GM12878 (cell line): ENCODE results near the gene IMP3. TPM values are rescaled to one million over a fixed set of nuclear protein-coding genes. Genes with fewer than 3 reads are reported as not detected.

ENCODE experiments used
- ATAC-seq: fragments of 200-7000 bp; cut with Tn5 transposase; 3 replicates; pipeline ENCODE4 v1.9.1; 2020; ENCODE audit warnings: mild to moderate bottlenecking, moderate library complexity
- BruUV-seq: library from RNA; stranded (reverse); fragments of 400-500 nt; replicated peaks from 2 replicates; lab custom pipeline; 2021; lab: Mats Ljungman, UMichigan
- CTCF ChIA-PET: fragments of 300-600 bp; sonication (Branson Sonifier 250); formaldehyde crosslinking; extraction: SDS; loops from one replicate; lab custom pipeline; 2021; ENCODE audit warnings: inconsistent platforms; lab: Yijun Ruan, JAX
- POLR2A ChIA-PET: fragments of 350-600 bp; formaldehyde crosslinking; extraction: SDS; loops from one replicate; lab custom pipeline; 2021; ENCODE audit warnings: inconsistent platforms; lab: Charles Lee
- RAD21 ChIA-PET: fragments of 300-600 bp; sonication (Branson Sonifier 250); formaldehyde crosslinking; loops from one replicate; lab custom pipeline; 2023; ENCODE audit warnings: antibody characterized with exemption; ENCODE audit not compliant: unreplicated experiment; lab: Charles Lee
- SMC1A ChIA-PET: fragments of 300-600 bp; sonication (Branson Sonifier 250); formaldehyde crosslinking; loops from one replicate; lab custom pipeline; 2023; ENCODE audit not compliant: unreplicated experiment, uncharacterized antibody; lab: Charles Lee
- DNase-seq: peaks from one replicate; pipeline ENCODE4 v3.0.0-alpha.2; 2011; ENCODE audit warnings: low read depth, low spot score
- FAIRE-seq: peaks from 3 replicates; lab custom pipeline; 2011; peaks lifted over from hg19 to GRCh38; lab: Jason Lieb, UNC
- H2AFZ ChIP-seq: 2 replicates; pipeline ENCODE4 v1.6.0; 2011; ENCODE audit warnings: low read depth, low read length, control low read depth; ENCODE audit not compliant: control insufficient read depth
- H3K27ac ChIP-seq: 2 replicates; pipeline ENCODE4 v1.5.1; 2011; ENCODE audit warnings: control low read depth; ENCODE audit not compliant: control insufficient read depth, insufficient read depth
- H3K27me3 ChIP-seq, 2 experiments: replicated peaks in 1 of 2; 2 replicates each; pipeline versions ENCODE4 v1.6.0 to v1.6.1; 2011; ENCODE audit warnings: low read length in 1 of 2; ENCODE audit not compliant: control insufficient read depth in 2 of 2, insufficient read depth in 2 of 2
- H3K36me3 ChIP-seq, 2 experiments: 2 replicates each; pipeline ENCODE4 v1.5.1; 2011; ENCODE audit warnings: low read length in 1 of 2; ENCODE audit not compliant: control insufficient read depth in 2 of 2, insufficient read depth in 2 of 2
- H3K4me1 ChIP-seq: 2 replicates; pipeline ENCODE4 v1.6.1; 2011; ENCODE audit warnings: mild to moderate bottlenecking, low read length, moderate library complexity, mixed read lengths; ENCODE audit not compliant: control insufficient read depth, insufficient read depth
- H3K4me2 ChIP-seq: 2 replicates; pipeline ENCODE4 v1.6.0; 2011; ENCODE audit warnings: control low read depth; ENCODE audit not compliant: control insufficient read depth, insufficient read depth
- H3K4me3 ChIP-seq: fragments of 200-600 bp; sonication (generic); 2 replicates; pipeline ENCODE4 v1.5.1; 2016
- H3K79me2 ChIP-seq: 2 replicates; pipeline ENCODE4 v1.6.0; 2011; ENCODE audit warnings: low read length; ENCODE audit not compliant: control insufficient read depth, insufficient read depth
- H3K9ac ChIP-seq: 2 replicates; pipeline ENCODE4 v1.8.0; 2011; ENCODE audit warnings: low read length, control low read depth, mixed read lengths; ENCODE audit not compliant: control insufficient read depth, insufficient read depth
- H3K9me3 ChIP-seq: replicated peaks from 3 replicates; pipeline ENCODE4 v1.5.1; 2011; ENCODE audit warnings: mild to moderate bottlenecking, low read length; ENCODE audit not compliant: control insufficient read depth, insufficient read depth
- H4K20me1 ChIP-seq: 2 replicates; pipeline ENCODE4 v1.6.0; 2011; ENCODE audit not compliant: control insufficient read depth, insufficient read depth
- BMI1 ChIP-seq: fragments of 450-650 bp; IDR thresholded peaks from 2 replicates; pipeline ENCODE4 v1.6.1; 2016; ENCODE audit warnings: mild to moderate bottlenecking, moderate library complexity, borderline replicate concordance
- EED ChIP-seq: sonication (generic); IDR thresholded peaks from 2 replicates; pipeline ENCODE4 v1.6.1; 2016; ENCODE audit warnings: antibody characterized with exemption, low read depth
- FOS ChIP-seq: IDR thresholded peaks from 3 replicates; pipeline ENCODE4 v1.6.1; 2011; ENCODE audit warnings: borderline replicate concordance; ENCODE audit not compliant: insufficient read length; ENCODE audit errors: extremely low read depth
- FOXK2 ChIP-seq: fragments of 450-650 bp; IDR thresholded peaks from 2 replicates; pipeline ENCODE4 v1.6.1; 2017; ENCODE audit warnings: mild to moderate bottlenecking, moderate library complexity
- IKZF1 ChIP-seq: fragments of 450-650 bp; conservative IDR thresholded peaks from 2 replicates; pipeline ENCODE4 v1.6.1; 2017; ENCODE audit warnings: antibody characterized with exemption, mild to moderate bottlenecking
- IRF4 ChIP-seq: IDR thresholded peaks from 2 replicates; pipeline ENCODE4 v1.6.1; 2011; ENCODE audit warnings: low read depth, low read length
- JUND ChIP-seq: IDR thresholded peaks from 2 replicates; pipeline ENCODE4 v1.6.1; 2012; ENCODE audit warnings: low read depth, mild to moderate bottlenecking, low read length, improper control_type of control experiment, moderate library complexity
- NFYB ChIP-seq: IDR thresholded peaks from 2 replicates; pipeline ENCODE4 v1.6.1; 2011; ENCODE audit warnings: low read depth, mild to moderate bottlenecking, low read length, improper control_type of control experiment, moderate library complexity; ENCODE audit not compliant: insufficient read depth
- PAX8 ChIP-seq: fragments of 450-650 bp; IDR thresholded peaks from 2 replicates; pipeline ENCODE4 v1.6.1; 2017; ENCODE audit warnings: mild to moderate bottlenecking, moderate library complexity
- SIN3A ChIP-seq: IDR thresholded peaks from 2 replicates; pipeline ENCODE4 v1.6.1; 2012; ENCODE audit warnings: low read depth, low read length, improper control_type of control experiment
- STAT1 ChIP-seq: fragments of 450-650 bp; conservative IDR thresholded peaks from 2 replicates; pipeline ENCODE4 v1.6.1; 2014; ENCODE audit warnings: antibody characterized with exemption, mild to moderate bottlenecking
- ZNF207 ChIP-seq: fragments of 450-650 bp; IDR thresholded peaks from 2 replicates; pipeline ENCODE4 v1.6.1; 2014; ENCODE audit warnings: antibody characterized with exemption, mild to moderate bottlenecking, borderline replicate concordance
- WGBS: methylation state at CpG from one replicate; pipeline ENCODE4 v1.1.6; 2016; ENCODE audit warnings: low lambda C conversion rate; ENCODE audit not compliant: insufficient replicate concordance, insufficient coverage; ENCODE audit errors: missing lambda C conversion rate; 5-methylcytosine and 5-hydroxymethylcytosine counted together
- in situ Hi-C: fragments of 300-500 bp; cut with MboI; formaldehyde crosslinking; loops from 9 replicates; pipeline ENCODE4 v1.14.3; 2018; ENCODE audit warnings: mixed read lengths
- intact Hi-C: fragments of 100-400 bp; cut with micrococcal nuclease; formaldehyde crosslinking; loops from one replicate; pipeline ENCODE4 v1.14.2; 2022; ENCODE audit not compliant: unreplicated experiment
- polyA plus RNA-seq, 11 experiments: library from polyadenylated mRNA; depleted of rRNA in 4 of 11; unstranded in 6 of 11; stranded (reverse) in 5 of 11; fragments of >200 nt; fragmentation: Nextera tagmentation in 4 of 11; fragmentation: Illumina TruSeq in 1 of 11; extraction: Ambion mirVana in 4 of 11; extraction: Trizol in 1 of 11; gene quantifications; 1 replicate in 1 of 11; 2 replicates in 10 of 11; pipeline versions ENCODE4 v1.2.1 to v1.2.3, GENCODE V29; 2011 to 2016; ENCODE audit warnings: inconsistent platforms in 2 of 11, missing spikeins in 2 of 11, low read depth in 1 of 11
- total RNA-seq, 4 experiments: library from RNA; depleted of rRNA in 3 of 4; stranded (reverse); fragments of >200 nt in 3 of 4; fragmentation: Illumina TruSeq in 1 of 4; extraction: Trizol in 1 of 4; gene quantifications; 2 replicates each; pipeline versions ENCODE4 v1.2.1 to v1.2.3, GENCODE V29; 2013 to 2021
- TF ChIP-seq, protein P1 (sequence below): fragments of 450-650 bp; IDR thresholded peaks from 2 replicates; pipeline ENCODE4 v1.6.1; 2017; ENCODE audit warnings: mild to moderate bottlenecking, moderate library complexity
- TF ChIP-seq, protein P2 (sequence below), 3 experiments: IDR thresholded peaks in 2 of 3; conservative IDR thresholded peaks in 1 of 3; 2 replicates each; pipeline ENCODE4 v1.5.1; 2011; ENCODE audit warnings: low read depth in 3 of 3, low read length in 3 of 3, mild to moderate bottlenecking in 3 of 3, control low read depth in 2 of 3, moderate library complexity in 2 of 3, inconsistent platforms in 1 of 3, mixed read lengths in 1 of 3; ENCODE audit not compliant: control insufficient read depth in 2 of 3, insufficient read depth in 1 of 3; ENCODE audit errors: extremely low read depth in 1 of 3

The IMP3 gene
- total and polyA plus RNA-seq, 10 of the 15 experiments (the other 5 are each of a cell fraction or from before 2014, with no cell fraction given), result 13.3 to 208 (median 85.2) TPM

DNA sequence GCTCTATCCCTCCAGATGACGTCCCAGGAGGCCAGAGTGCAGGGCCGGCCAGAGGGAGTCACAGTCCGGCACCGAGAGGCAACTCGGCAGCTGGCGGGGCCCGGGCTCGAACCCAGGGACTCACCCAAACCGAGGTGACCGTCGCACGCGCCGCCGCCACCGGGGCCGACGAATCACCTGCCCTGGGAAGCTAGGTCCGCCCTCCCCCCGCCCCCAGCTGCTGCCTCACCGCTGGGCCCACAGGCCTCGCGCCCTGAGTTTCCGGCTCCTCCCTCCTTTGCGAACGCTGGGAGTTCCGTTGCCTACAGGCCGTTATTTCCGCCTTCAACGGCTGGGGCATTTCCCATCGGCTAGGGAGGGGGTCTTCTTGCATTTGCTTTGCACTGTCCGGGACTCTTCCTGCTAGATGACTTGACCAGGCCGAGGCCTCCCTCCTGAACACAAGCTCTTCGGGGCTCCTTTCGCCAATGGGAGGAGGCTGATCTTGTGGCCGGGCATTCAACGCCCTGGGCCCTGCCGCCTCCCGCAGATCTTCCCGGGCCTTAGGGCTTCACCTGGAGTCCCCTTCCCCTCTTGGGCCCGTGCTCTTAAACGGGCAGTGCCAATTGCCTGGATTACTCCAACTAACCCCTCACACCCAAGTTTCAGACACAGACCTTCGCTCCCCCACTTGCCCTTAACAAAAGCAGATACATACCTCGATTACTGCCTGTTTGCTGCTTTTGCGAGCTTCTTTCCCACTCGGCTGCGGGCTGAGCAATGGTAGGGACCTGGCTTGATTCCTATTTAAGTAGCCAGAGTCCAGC, 14.3 kb downstream of the IMP3 start, which contains the start of gene SNUPN:
Gene SNUPN (minus strand): TSS at position 184 of the 806 bp plus-strand sequence. CDS start 4,674 bp downstream, outside the sequence.
- 4% methylated on average over 47 of the region's 47 CpGs for WGBS
- H3K27me3 ChIP-seq, result no peaks in the 10 kb centered on the region
- FAIRE-seq, result peak; percentile 87
- CTCF ChIA-PET, result interaction anchor here (0.5 to 5.0 kb wide), 14 partner anchors 11 to 1186 kb away, joined by 3 to 39 read pairs (median 3); partner anchors contain the start of genes IMP3, MAN2C1, PTPN9 and SNX33
- H4K20me1 ChIP-seq, result no peaks in the 10 kb centered on the region
- POLR2A ChIA-PET, result interaction anchor here (0.6 to 3.1 kb wide), 11 partner anchors 11 to 258 kb away, joined by 3 to 40 read pairs (median 9); partner anchors contain the start of genes IMP3, MAN2C1, PTPN9 and SNX33
- H3K27ac ChIP-seq, result peak within 1 kb of the TSS; percentile 98
- RAD21 ChIA-PET, result interaction anchor here (0.6 to 2.5 kb wide), 21 partner anchors 9 to 278 kb away, joined by 3 to 31 read pairs (median 4); partner anchors contain the start of genes FBXO22, IMP3, MAN2C1 and PTPN9
- peak within 1 kb of the TSS; percentile 99 for H3K9ac ChIP-seq
- in situ Hi-C loops (no loop called here), intact Hi-C loops (loop anchor here (1.0 to 5.0 kb wide), 3 partner anchors 15 to 175 kb away; partner anchors contain the start of genes IMP3, PTPN9 and SIN3A)
- H3K4me3 ChIP-seq, result peak within 1 kb of the TSS; percentile 81
- TSS peak; percentile 97 for BruUV-seq
- peak within 1 kb of the TSS; percentile 96 for H3K4me2 ChIP-seq
- peak; percentile 87 for DNase-seq
- SMC1A ChIA-PET, result interaction anchor here (0.8 to 2.3 kb wide), 8 partner anchors 11 to 257 kb away, joined by 3 to 21 read pairs (median 6); partner anchors contain the start of genes IMP3, MAN2C1 and SIN3A
- ATAC-seq, result peak; percentile 91
- H3K9me3 ChIP-seq, result no peaks in the 10 kb centered on the region
- peak within 1 kb of the TSS; percentile 91 for H2AFZ ChIP-seq
- peaks cover 8% of the 10 kb centered on the region for H3K79me2 ChIP-seq
- no peaks in the 10 kb centered on the region for H3K36me3 ChIP-seq
- H3K4me1 ChIP-seq, result peaks cover 6% of the 10 kb centered on the region
- TF ChIP-seq, protein P1, sequence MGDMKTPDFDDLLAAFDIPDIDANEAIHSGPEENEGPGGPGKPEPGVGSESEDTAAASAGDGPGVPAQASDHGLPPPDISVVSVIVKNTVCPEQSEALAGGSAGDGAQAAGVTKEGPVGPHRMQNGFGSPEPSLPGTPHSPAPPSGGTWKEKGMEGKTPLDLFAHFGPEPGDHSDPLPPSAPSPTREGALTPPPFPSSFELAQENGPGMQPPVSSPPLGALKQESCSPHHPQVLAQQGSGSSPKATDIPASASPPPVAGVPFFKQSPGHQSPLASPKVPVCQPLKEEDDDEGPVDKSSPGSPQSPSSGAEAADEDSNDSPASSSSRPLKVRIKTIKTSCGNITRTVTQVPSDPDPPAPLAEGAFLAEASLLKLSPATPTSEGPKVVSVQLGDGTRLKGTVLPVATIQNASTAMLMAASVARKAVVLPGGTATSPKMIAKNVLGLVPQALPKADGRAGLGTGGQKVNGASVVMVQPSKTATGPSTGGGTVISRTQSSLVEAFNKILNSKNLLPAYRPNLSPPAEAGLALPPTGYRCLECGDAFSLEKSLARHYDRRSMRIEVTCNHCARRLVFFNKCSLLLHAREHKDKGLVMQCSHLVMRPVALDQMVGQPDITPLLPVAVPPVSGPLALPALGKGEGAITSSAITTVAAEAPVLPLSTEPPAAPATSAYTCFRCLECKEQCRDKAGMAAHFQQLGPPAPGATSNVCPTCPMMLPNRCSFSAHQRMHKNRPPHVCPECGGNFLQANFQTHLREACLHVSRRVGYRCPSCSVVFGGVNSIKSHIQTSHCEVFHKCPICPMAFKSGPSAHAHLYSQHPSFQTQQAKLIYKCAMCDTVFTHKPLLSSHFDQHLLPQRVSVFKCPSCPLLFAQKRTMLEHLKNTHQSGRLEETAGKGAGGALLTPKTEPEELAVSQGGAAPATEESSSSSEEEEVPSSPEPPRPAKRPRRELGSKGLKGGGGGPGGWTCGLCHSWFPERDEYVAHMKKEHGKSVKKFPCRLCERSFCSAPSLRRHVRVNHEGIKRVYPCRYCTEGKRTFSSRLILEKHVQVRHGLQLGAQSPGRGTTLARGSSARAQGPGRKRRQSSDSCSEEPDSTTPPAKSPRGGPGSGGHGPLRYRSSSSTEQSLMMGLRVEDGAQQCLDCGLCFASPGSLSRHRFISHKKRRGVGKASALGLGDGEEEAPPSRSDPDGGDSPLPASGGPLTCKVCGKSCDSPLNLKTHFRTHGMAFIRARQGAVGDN, result peak; percentile 76
- TF ChIP-seq, protein P2, sequence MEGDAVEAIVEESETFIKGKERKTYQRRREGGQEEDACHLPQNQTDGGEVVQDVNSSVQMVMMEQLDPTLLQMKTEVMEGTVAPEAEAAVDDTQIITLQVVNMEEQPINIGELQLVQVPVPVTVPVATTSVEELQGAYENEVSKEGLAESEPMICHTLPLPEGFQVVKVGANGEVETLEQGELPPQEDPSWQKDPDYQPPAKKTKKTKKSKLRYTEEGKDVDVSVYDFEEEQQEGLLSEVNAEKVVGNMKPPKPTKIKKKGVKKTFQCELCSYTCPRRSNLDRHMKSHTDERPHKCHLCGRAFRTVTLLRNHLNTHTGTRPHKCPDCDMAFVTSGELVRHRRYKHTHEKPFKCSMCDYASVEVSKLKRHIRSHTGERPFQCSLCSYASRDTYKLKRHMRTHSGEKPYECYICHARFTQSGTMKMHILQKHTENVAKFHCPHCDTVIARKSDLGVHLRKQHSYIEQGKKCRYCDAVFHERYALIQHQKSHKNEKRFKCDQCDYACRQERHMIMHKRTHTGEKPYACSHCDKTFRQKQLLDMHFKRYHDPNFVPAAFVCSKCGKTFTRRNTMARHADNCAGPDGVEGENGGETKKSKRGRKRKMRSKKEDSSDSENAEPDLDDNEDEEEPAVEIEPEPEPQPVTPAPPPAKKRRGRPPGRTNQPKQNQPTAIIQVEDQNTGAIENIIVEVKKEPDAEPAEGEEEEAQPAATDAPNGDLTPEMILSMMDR (IDR thresholded peaks at IDR 0.05 in 2 of 3, conservative IDR thresholded peaks at IDR 0.05 in 1 of 3; ENCODE audit: control insufficient read depth in 2 of 3, extremely low read depth in 1 of 3, insufficient read depth in 1 of 3, low read depth in 3 of 3, low read length in 3 of 3), result no peak
- TF ChIP-seq NFYB (peak; percentile 66; the same call in 1 of the 2 replicates), BMI1 (no peak), FOS (no peak), IKZF1 (peak; percentile 89), PAX8 (no peak), JUND (no peak; the same call in 1 of the 2 replicates), FOXK2 (no peak), STAT1 (no peak), SIN3A (no peak), IRF4 (0 out of 2 replicates have a peak, but pooled peaks have one; percentile 8), ZNF207 (0 out of 2 replicates have a peak, but pooled peaks have one; percentile 28), EED (no peak)
